ENCODE data around the gene FNDC1.

FNDC1 gene

GRCh38 chr6:159308198-159308597, 139.0 kb downstream of the FNDC1 start:
- Histone ChIP-seq H3F3A (ENCODE audit: insufficient read depth) (no peaks in the 10 kb centered on the region), H3K9me3 (ENCODE audit: insufficient read depth, low read length) (no peaks in the 10 kb centered on the region), H3K9me2 (replicated peaks; ENCODE audit: insufficient read depth, low read length) (no peaks in the 10 kb centered on the region), H3K79me2 (ENCODE audit: insufficient read depth, low read length) (no peaks in the 10 kb centered on the region), H3K36me3 (ENCODE audit: low read length) (no peaks in the 10 kb centered on the region), H3K4me2 (ENCODE audit: low read depth, low read length, poor library complexity, severe bottlenecking) (no peak overlapping the region), H3K27ac (ENCODE audit: low read depth, low read length) (no peak overlapping the region), H3K4me3 (ENCODE audit: insufficient read depth, low read length, poor library complexity, severe bottlenecking) (no peak overlapping the region), H2AFZ (ENCODE audit: low read depth, low read length, severe bottlenecking) (no peak overlapping the region), H3K9ac (ENCODE audit: low read length) (no peak overlapping the region), H3K27me3 (ENCODE audit: low read length) (no peaks in the 10 kb centered on the region), H4K20me1 (ENCODE audit: low read depth, low read length) (no peaks in the 10 kb centered on the region)
- TF ChIP-seq CTCF (IDR thresholded peaks at IDR 0.05; ENCODE audit: insufficient read depth, low read length, poor library complexity, severe bottlenecking) (no peak), EZH2phosphoT487 (conservative IDR thresholded peaks at IDR 0.05; ENCODE audit: low read length) (no peak)

- Histone ChIP-seq H3K4me3 (ENCODE audit: insufficient read depth, low read length, poor library complexity, severe bottlenecking) (no peak overlapping the region), H2AFZ (ENCODE audit: low read depth, low read length, severe bottlenecking) (no peak overlapping the region), H3K27me3 (ENCODE audit: low read length) (no peaks in the 10 kb centered on the region), H3K9ac (ENCODE audit: low read length) (no peak overlapping the region), H3K9me3 (ENCODE audit: insufficient read depth, low read length) (no peaks in the 10 kb centered on the region), H3K4me2 (ENCODE audit: low read depth, low read length, poor library complexity, severe bottlenecking) (no peak overlapping the region), H3K9me2 (replicated peaks; ENCODE audit: insufficient read depth, low read length) (no peaks in the 10 kb centered on the region), H4K20me1 (ENCODE audit: low read depth, low read length) (no peaks in the 10 kb centered on the region), H3K36me3 (ENCODE audit: low read length) (no peaks in the 10 kb centered on the region), H3K79me2 (ENCODE audit: insufficient read depth, low read length) (no peaks in the 10 kb centered on the region), H3F3A (ENCODE audit: insufficient read depth) (no peaks in the 10 kb centered on the region), H3K27ac (ENCODE audit: low read depth, low read length) (no peak overlapping the region)
- TF ChIP-seq CTCF (IDR thresholded peaks at IDR 0.05; ENCODE audit: insufficient read depth, low read length, poor library complexity, severe bottlenecking) (no peak), EZH2phosphoT487 (conservative IDR thresholded peaks at IDR 0.05; ENCODE audit: low read length) (no peak)
Measured at GRCh38 chr6:159309723-159310122, 140.5 kb downstream of the FNDC1 start.

GRCh38 chr6:159311618-159312017, 142.4 kb downstream of the FNDC1 start:
- H3K9ac ChIP-seq (ENCODE audit: low read length), result no peak overlapping the region
- no peaks in the 10 kb centered on the region for H4K20me1 ChIP-seq (ENCODE audit: low read depth, low read length)
- no peaks in the 10 kb centered on the region for H3K9me3 ChIP-seq (ENCODE audit: insufficient read depth, low read length)
- no peaks in the 10 kb centered on the region for H3K36me3 ChIP-seq (ENCODE audit: low read length)
- H3K4me3 ChIP-seq (ENCODE audit: insufficient read depth, low read length, poor library complexity, severe bottlenecking), result no peak overlapping the region
- H3K4me2 ChIP-seq (ENCODE audit: low read depth, low read length, poor library complexity, severe bottlenecking), result no peak overlapping the region
- no peak overlapping the region for H2AFZ ChIP-seq (ENCODE audit: low read depth, low read length, severe bottlenecking)
- H3F3A ChIP-seq (ENCODE audit: insufficient read depth), result no peaks in the 10 kb centered on the region
- no peak overlapping the region for H3K27ac ChIP-seq (ENCODE audit: low read depth, low read length)
- H3K27me3 ChIP-seq (ENCODE audit: low read length), result no peaks in the 10 kb centered on the region
- no peaks in the 10 kb centered on the region for H3K9me2 ChIP-seq (replicated peaks; ENCODE audit: insufficient read depth, low read length)
- H3K79me2 ChIP-seq (ENCODE audit: insufficient read depth, low read length), result no peaks in the 10 kb centered on the region
- no peak for TF ChIP-seq EZH2phosphoT487 (conservative IDR thresholded peaks at IDR 0.05; ENCODE audit: low read length)
- no peak for TF ChIP-seq CTCF (IDR thresholded peaks at IDR 0.05; ENCODE audit: insufficient read depth, low read length, poor library complexity, severe bottlenecking)

Measured in SU-DHL-6 (cell line).